HFFc6 (cell line): Measurements from ENCODE around the gene TMEM260. TPM values are rescaled to one million over a fixed set of nuclear protein-coding genes. Genes with fewer than 3 reads are reported as not detected.

Experiments
- DNase-seq: peaks from one replicate; pipeline ENCODE4 v3.0.0-alpha.2; 2018
- H3K27ac Mint-ChIP-seq: 2 replicates; pipeline ENCODE4 v1.8.0; 2020; ENCODE audit warnings: mild to moderate bottlenecking, mixed read lengths
- H3K27me3 Mint-ChIP-seq: 2 replicates; pipeline ENCODE4 v1.8.0; 2021; ENCODE audit warnings: mild to moderate bottlenecking, moderate library complexity, mixed read lengths; ENCODE audit not compliant: insufficient read depth
- H3K36me3 Mint-ChIP-seq: 2 replicates; pipeline ENCODE4 v1.8.0; 2021; ENCODE audit warnings: low read depth, mixed read lengths
- H3K4me1 Mint-ChIP-seq: 2 replicates; pipeline ENCODE4 v1.8.0; 2020; ENCODE audit warnings: low read depth, mixed read lengths
- H3K4me3 Mint-ChIP-seq: 2 replicates; pipeline ENCODE4 v1.8.0; 2020; ENCODE audit warnings: mild to moderate bottlenecking, moderate library complexity, mixed read lengths
- H3K9me3 Mint-ChIP-seq: 2 replicates; pipeline ENCODE4 v1.8.0; 2020; ENCODE audit warnings: mild to moderate bottlenecking, mixed read lengths
- total RNA-seq, 6 experiments: library from RNA; stranded (reverse); fragmentation: NEBNext Ultra II Directional; extraction: Animal tissue kit (Norgen Biotek cat#: 25700); gene quantifications; 2 replicates in 1 of 6; 3 replicates in 5 of 6; pipeline ENCODE4 v1.2.3, GENCODE V29; 2021
- TF ChIP-seq, protein P1 (sequence below): fragments of 200-600 bp; sonication (generic); IDR thresholded peaks from 2 replicates; pipeline ENCODE4 v1.5.0; 2021; ENCODE audit warnings: antibody characterized with exemption, mild to moderate bottlenecking

The TMEM260 gene
- total RNA-seq, 6 experiments from 2014 or later, result 14.4 to 21.0 (median 16.3) TPM

DNA sequence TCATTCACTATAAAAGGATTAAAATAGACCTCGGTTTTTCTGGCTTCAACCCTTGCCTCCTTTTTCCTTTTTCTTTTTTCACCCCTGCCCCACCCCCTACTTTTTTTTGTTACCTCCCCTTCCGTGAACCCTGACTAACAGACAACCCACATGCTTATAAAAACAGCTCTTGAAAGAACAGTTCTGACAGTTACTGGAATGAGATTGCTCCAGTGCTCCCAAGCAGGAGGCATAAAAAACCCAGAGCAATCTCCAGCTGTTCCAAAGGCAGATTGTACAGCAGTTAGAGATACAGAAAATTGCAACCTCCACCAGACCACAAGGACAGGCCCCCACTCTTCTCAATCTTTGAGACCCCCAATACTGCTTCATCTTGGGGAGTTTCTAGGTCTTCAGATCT is 29.9 kb upstream of the TMEM260 start:
- Mint-ChIP-seq H3K4me1 (no peaks in the 10 kb centered on the region), H3K9me3 (no peaks in the 10 kb centered on the region), H3K27me3 (peaks cover 14% of the 10 kb centered on the region), H3K4me3 (no peak overlapping the region), H3K27ac (no peak overlapping the region), H3K36me3 (no peaks in the 10 kb centered on the region)
- TF ChIP-seq, protein P1, sequence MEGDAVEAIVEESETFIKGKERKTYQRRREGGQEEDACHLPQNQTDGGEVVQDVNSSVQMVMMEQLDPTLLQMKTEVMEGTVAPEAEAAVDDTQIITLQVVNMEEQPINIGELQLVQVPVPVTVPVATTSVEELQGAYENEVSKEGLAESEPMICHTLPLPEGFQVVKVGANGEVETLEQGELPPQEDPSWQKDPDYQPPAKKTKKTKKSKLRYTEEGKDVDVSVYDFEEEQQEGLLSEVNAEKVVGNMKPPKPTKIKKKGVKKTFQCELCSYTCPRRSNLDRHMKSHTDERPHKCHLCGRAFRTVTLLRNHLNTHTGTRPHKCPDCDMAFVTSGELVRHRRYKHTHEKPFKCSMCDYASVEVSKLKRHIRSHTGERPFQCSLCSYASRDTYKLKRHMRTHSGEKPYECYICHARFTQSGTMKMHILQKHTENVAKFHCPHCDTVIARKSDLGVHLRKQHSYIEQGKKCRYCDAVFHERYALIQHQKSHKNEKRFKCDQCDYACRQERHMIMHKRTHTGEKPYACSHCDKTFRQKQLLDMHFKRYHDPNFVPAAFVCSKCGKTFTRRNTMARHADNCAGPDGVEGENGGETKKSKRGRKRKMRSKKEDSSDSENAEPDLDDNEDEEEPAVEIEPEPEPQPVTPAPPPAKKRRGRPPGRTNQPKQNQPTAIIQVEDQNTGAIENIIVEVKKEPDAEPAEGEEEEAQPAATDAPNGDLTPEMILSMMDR, result no peak
- DNase-seq, result no peak

DNA sequence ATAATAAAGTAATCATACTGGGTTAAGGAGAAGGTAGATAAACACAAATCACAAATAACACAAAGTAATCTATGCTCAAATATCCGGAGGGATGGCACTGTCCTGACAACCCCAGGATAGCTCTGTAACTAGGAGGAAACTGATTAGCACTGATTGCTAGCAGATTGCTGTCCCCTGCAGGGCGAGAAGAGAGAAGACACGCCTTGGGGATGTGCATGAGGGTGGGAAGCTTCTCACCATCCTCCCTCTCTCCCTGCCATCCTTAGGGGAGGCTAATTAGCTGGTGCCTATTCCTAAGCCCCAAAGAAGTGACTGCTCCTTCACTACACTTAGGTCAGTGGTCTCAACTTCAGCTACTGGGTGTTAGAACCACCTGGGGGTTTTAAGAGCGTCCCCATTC is 27.0 kb upstream of the TMEM260 start:
- no peaks in the 10 kb centered on the region for H3K4me1 Mint-ChIP-seq
- TF ChIP-seq, protein P1, result no peak
- DNase-seq, result no peak
- peaks cover 20% of the 10 kb centered on the region for H3K27me3 Mint-ChIP-seq
- no peaks in the 10 kb centered on the region for H3K9me3 Mint-ChIP-seq
- no peak overlapping the region for H3K4me3 Mint-ChIP-seq
- no peak overlapping the region for H3K27ac Mint-ChIP-seq
- H3K36me3 Mint-ChIP-seq, result no peaks in the 10 kb centered on the region

DNA sequence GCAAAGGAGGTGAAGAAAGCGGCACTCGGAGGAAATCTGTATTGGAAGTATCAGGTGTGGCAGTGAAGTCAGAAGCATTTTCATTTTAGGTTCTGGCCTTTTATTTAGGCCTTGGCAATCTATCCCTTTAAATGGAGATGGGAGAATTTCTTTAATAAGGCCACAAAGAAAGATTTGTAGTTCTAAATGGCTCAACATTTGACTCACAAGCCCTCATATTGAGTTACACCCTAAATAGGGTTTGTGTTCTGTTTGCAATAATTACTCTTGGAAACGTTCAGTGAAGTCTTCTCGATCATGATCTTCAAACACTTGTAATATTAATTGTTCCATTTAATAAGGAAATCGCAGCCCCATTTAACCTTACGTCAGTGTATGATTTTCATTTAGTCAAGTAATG is 25.3 kb upstream of the TMEM260 start:
- Mint-ChIP-seq H3K36me3 (no peaks in the 10 kb centered on the region), H3K9me3 (no peaks in the 10 kb centered on the region), H3K4me3 (no peak overlapping the region), H3K27ac (no peak overlapping the region), H3K4me1 (no peaks in the 10 kb centered on the region), H3K27me3 (peaks cover 23% of the 10 kb centered on the region)
- no peak for DNase-seq
- TF ChIP-seq, protein P1, result no peak

DNA sequence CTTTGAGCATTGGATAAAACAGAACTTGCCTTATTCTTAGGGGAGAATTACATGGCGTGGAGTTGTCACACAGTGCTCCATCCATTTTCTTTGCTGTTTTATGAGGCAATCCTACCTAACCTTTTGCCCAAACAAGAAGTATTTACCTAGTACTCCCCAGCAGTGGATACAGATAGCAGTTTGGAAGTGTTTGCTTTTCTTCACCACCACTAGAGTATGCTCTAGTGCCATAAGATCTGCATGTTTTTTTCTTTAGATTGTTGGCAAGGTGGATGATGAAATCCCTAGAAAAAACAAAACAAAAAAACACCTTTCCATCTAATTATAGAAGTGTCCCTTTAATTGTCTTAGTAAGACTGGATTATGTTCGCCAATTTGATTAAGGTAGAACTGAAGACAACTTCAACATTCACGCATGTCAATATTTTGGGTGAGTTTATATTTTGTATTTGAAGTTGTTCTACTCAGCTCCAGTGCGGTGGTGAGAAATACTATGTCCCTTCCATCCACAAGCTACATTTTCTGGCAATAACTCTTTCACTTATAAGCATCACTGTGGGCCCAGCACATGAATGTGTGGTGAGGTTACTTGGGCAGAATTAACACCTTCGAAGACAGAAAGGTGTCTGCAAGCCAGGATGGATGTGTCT is 23.6 kb upstream of the TMEM260 start:
- no peak overlapping the region for H3K27ac Mint-ChIP-seq
- no peaks in the 10 kb centered on the region for H3K36me3 Mint-ChIP-seq
- no peaks in the 10 kb centered on the region for H3K9me3 Mint-ChIP-seq
- TF ChIP-seq, protein P1, result peak; percentile 72
- H3K27me3 Mint-ChIP-seq, result peaks cover 16% of the 10 kb centered on the region
- no peaks in the 10 kb centered on the region for H3K4me1 Mint-ChIP-seq
- DNase-seq, result no peak
- no peak overlapping the region for H3K4me3 Mint-ChIP-seq

DNA sequence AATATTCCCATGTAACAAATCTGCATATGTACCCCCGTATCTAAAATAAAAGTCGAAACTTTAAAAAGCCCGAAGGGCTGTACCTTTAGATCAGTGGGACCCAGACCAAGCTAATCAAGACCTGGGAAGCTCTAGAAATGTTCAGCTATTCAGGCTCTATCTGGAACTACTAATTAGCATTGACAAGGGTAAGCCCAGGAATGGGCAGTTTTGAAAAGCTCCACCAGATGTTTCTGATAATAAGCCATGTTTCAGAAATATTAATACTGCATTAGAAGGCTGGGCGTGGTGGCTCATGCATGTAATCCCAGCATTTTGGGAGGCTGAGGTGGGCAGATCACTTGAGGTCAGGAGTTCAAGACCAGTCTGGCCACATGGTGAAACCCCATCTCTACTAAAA is 20.4 kb upstream of the TMEM260 start:
- no peak overlapping the region for H3K27ac Mint-ChIP-seq
- DNase-seq, result no peak
- TF ChIP-seq, protein P1, result no peak
- no peaks in the 10 kb centered on the region for H3K9me3 Mint-ChIP-seq
- H3K36me3 Mint-ChIP-seq, result no peaks in the 10 kb centered on the region
- no peak overlapping the region for H3K4me3 Mint-ChIP-seq
- H3K4me1 Mint-ChIP-seq, result no peaks in the 10 kb centered on the region
- peaks cover 9% of the 10 kb centered on the region for H3K27me3 Mint-ChIP-seq
